GM12873 (cell line): ENCODE results near the gene GAB1.

Experiments
- TF ChIP-seq, protein P1 (sequence below): IDR thresholded peaks from 2 replicates; pipeline ENCODE4 v1.5.1; 2012; ENCODE audit warnings: low read depth, mild to moderate bottlenecking, moderate library complexity, low read length, control low read depth; ENCODE audit not compliant: insufficient read depth; ENCODE audit errors: missing control alignments

The GAB1 gene

GRCh38 chr4:143410015-143410414 lies 73.3 kb downstream of the GAB1 start:
- TF ChIP-seq, protein P1, sequence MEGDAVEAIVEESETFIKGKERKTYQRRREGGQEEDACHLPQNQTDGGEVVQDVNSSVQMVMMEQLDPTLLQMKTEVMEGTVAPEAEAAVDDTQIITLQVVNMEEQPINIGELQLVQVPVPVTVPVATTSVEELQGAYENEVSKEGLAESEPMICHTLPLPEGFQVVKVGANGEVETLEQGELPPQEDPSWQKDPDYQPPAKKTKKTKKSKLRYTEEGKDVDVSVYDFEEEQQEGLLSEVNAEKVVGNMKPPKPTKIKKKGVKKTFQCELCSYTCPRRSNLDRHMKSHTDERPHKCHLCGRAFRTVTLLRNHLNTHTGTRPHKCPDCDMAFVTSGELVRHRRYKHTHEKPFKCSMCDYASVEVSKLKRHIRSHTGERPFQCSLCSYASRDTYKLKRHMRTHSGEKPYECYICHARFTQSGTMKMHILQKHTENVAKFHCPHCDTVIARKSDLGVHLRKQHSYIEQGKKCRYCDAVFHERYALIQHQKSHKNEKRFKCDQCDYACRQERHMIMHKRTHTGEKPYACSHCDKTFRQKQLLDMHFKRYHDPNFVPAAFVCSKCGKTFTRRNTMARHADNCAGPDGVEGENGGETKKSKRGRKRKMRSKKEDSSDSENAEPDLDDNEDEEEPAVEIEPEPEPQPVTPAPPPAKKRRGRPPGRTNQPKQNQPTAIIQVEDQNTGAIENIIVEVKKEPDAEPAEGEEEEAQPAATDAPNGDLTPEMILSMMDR: no peak

GRCh38 chr4:143411527-143412419 lies 75.1 kb downstream of the GAB1 start:
- TF ChIP-seq, protein P1: no peak

GRCh38 chr4:143412420-143412758 lies 75.7 kb downstream of the GAB1 start:
- TF ChIP-seq, protein P1: no peak

- TF ChIP-seq, protein P1: no peak
Observed at GRCh38 chr4:143417679-143418403, 81.2 kb downstream of the GAB1 start.

DNA sequence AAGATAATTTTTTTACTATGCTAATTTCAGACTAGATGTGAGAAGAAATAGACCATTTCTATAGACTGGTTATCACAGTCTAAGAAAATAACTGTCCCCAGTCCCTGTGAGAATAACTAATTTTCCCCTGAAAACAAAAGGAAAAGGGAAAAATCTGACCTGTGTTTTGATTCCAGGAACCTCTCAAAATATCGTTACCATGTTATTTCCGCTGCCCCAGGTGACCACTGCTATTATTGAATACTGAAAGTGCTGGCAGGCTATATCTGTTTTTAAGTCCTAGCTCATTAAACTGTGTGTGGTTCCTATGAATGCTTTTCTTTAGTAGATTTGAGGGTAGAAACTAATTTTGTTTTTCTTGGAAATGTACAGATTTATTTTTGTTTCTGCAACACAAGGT lies 83.6 kb downstream of the GAB1 start:
- TF ChIP-seq, protein P1: no peak

GRCh38 chr4:143421609-143422008 lies 84.9 kb downstream of the GAB1 start:
- TF ChIP-seq, protein P1: no peak

DNA sequence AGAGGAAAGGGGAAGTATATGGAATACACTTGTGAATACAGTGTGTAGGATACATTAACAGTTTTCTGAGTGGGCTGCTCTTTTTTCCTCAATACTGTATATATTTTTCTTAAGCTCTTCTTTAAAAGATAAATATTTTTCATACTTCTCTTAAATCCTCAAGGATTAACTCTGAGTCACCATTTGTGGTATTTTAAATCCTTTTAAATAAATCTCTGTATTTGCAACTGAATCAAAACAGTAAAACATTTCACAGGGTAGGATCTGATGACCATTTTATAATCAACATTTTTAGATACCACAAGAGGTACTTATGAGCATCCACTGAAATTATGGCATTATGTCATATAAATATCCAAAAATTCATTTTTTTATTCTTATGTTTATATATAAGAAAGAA lies 87.6 kb downstream of the GAB1 start:
- TF ChIP-seq, protein P1: no peak
